Loucy (cell line): ENCODE data around the gene LYL1.

Experiments used
- CTCF ChIP-seq: fragments of 200-600 bp; sonication (generic); conservative IDR thresholded peaks from 2 replicates; pipeline ENCODE4 v1.5.1; 2014; ENCODE audit warnings: mild to moderate bottlenecking, antibody characterized with exemption, low read length
- EZH2phosphoT487 ChIP-seq: fragments of 200-600 bp; IDR thresholded peaks from 2 replicates; pipeline ENCODE4 v1.6.1; 2018; ENCODE audit warnings: antibody characterized with exemption, mild to moderate bottlenecking, moderate library complexity, borderline replicate concordance

GRCh38 chr19:13095393-13095784 is 7.3 kb downstream of the LYL1 start:
- TF ChIP-seq CTCF: no peak
- TF ChIP-seq EZH2phosphoT487: no peak
